Uterus (tissue), 2 donors: ENCODE results near the gene FGFR2.

Experiments
- CTCF ChIP-seq, 4 experiments: fragments of 200-600 bp in 2 of 4; fragments of 450-650 bp in 2 of 4; sonication (generic) in 2 of 4; IDR thresholded peaks; one replicate each; pipeline ENCODE4 v1.5.1; 2016 to 2019; ENCODE audit warnings: antibody characterized with exemption in 4 of 4, mild to moderate bottlenecking in 2 of 4, moderate library complexity in 1 of 4
- POLR2A ChIP-seq, 2 donors: fragments of 450-650 bp; IDR thresholded peaks; one replicate each; pipeline ENCODE4 v1.6.1; 2016; ENCODE audit warnings: antibody characterized with exemption in 2 of 2, mild to moderate bottlenecking in 1 of 2, moderate library complexity in 1 of 2

GRCh38 chr10:121609426-121610380 lies 11.5 kb upstream of the FGFR2 start:
- TF ChIP-seq CTCF (IDR thresholded peaks at IDR 0.05) (no peak), POLR2A (IDR thresholded peaks at IDR 0.05) (no peak)
